ENCODE results near the gene AMER2.

AMER2 gene

DNA sequence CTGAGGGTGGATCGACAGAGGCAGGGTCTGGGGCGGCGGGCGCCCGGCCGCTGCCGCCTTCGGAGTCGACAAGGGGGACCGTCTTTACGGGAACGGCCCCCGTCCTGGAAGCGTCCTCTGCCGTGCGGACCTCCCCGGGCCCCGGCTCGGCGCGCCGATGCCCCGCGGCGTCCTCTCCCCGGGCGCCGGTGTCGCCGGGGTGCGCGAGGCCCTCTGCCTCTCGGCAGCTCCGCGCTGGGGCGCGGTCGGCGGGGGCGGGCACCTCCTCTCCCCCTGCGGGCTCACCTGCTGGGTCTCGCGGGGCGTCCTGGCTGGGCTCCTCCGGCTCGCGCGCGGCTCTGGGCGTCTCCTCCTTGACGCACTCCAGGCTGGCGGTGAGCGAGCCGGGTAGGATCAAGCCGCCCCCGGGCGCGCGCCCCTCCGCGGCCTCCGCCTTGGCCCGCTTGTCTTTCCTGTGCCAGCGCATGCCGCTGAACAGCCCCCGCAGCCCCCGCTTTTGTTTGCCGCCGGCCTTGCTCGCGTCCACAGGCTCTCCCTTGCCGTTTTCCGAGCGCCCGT, 1.5 kb downstream of the AMER2 start:
- in situ Hi-C loops (cut with HindIII; ENCODE audit: low sequenced_read_pairs) = no loop called here
- H3K4me3 ChIP-seq (ENCODE audit: low read depth, low read length) = no peak overlapping the region
- TF ChIP-seq CTCF (IDR thresholded peaks at IDR 0.05; ENCODE audit: low read depth, low read length) = no peak
- DNase-seq (ENCODE audit: low read depth, low spot score) = no peak

DNA sequence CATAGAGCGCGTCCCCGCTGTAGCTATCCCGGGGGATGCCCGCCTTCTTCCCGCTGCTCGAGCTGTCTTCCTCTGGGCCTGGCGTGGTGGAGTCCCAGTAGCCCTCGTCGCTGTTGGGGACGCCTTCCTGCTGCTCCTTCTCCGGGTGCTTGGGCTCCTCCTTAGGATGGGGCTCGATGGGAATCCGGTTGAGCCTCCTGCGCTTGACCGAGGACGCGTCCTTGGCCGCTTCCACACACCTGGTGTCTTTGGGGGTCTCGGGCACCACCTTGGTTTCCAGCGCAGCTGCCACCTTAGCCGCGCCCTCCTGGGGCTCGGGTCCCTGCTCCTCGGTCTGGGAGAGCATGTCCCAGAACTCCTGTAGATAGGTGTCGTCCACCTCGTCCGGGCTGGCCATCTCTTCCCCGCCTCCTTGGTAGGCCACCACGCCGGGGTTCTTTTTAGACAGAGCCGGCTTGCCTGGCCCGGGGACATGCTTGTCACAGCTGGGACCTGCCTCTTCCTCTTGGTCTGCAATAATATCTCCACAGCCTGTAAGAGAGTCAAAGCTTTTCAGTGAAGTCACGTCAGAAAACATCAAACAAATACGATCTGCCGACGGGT, 2.0 kb downstream of the AMER2 start:
- H3K4me3 ChIP-seq (ENCODE audit: low read depth, low read length) = no peak overlapping the region
- no peak for DNase-seq (ENCODE audit: low read depth, low spot score)
- no peak for TF ChIP-seq CTCF (IDR thresholded peaks at IDR 0.05; ENCODE audit: low read depth, low read length)
- in situ Hi-C loops (cut with HindIII; ENCODE audit: low sequenced_read_pairs) = no loop called here

DNA sequence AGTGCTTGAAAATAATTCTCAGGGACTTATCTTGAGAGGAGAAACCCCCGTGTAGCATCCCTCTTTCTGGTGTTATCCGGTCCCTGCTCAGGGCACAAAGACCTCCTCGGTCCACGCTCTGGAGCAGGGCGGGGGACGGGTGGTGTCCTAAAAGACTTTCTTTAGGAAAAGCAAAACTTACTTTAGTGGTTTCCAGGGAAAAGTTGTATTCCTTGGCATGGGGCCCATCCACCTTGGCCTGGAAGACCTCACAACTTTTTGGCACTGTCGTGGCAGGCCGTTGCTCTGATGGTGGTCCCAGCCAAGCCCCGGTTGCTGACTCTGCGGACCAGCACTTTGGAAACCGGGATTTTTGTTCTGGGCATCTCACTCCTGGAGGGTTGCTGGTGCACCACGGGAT, 2.7 kb downstream of the AMER2 start:
- in situ Hi-C loops (cut with HindIII; ENCODE audit: low sequenced_read_pairs) = no loop called here
- no peak overlapping the region for H3K4me3 ChIP-seq (ENCODE audit: low read depth, low read length)
- DNase-seq (ENCODE audit: low read depth, low spot score) = no peak
- no peak for TF ChIP-seq CTCF (IDR thresholded peaks at IDR 0.05; ENCODE audit: low read depth, low read length)

GRCh38 chr13:25168790-25169189, 3.3 kb downstream of the AMER2 start:
- H3K4me3 ChIP-seq (ENCODE audit: low read depth, low read length) = no peak overlapping the region
- DNase-seq (ENCODE audit: low read depth, low spot score) = no peak
- in situ Hi-C loops (cut with HindIII; ENCODE audit: low sequenced_read_pairs) = no loop called here
- TF ChIP-seq CTCF (IDR thresholded peaks at IDR 0.05; ENCODE audit: low read depth, low read length) = no peak

GRCh38 chr13:25167382-25168174, 4.5 kb downstream of the AMER2 start:
- in situ Hi-C loops (cut with HindIII; ENCODE audit: low sequenced_read_pairs) = no loop called here
- H3K4me3 ChIP-seq (ENCODE audit: low read depth, low read length) = no peak overlapping the region
- TF ChIP-seq CTCF (IDR thresholded peaks at IDR 0.05; ENCODE audit: low read depth, low read length) = no peak
- DNase-seq (ENCODE audit: low read depth, low spot score) = no peak

DNA sequence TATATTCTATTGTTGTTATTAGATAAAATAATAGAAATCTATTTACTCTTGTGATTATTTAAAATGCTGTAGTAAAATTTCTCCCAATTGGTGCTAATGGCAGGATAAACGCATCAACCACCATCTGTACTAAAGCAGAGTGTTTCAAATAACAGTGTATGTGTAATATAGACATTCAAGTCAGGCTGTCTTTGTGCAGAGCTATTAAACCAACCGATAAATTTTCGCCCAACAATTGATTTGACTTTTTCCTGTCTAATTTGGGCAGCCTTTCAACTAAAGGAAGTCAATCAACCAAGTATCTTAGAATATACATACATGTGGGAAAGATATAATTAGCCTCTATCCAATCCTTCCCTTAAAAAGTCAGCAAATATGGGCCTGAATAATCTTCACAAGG, 5.8 kb downstream of the AMER2 start:
- no peak for TF ChIP-seq CTCF (IDR thresholded peaks at IDR 0.05; ENCODE audit: low read depth, low read length)
- no peak overlapping the region for H3K4me3 ChIP-seq (ENCODE audit: low read depth, low read length)

More for the DNA sequence above, 5.8 kb downstream of the AMER2 start:
- in situ Hi-C loops (cut with HindIII; ENCODE audit: low sequenced_read_pairs) = no loop called here
- DNase-seq (ENCODE audit: low read depth, low spot score) = no peak
